22Rv1 (cell line): ENCODE data around the gene RCN2.

Experiments
- ZFX ChIP-seq: fragments of 450-650 bp; IDR thresholded peaks from 2 replicates; pipeline ENCODE4 v1.6.1; 2017; ENCODE audit warnings: antibody characterized with exemption, borderline replicate concordance
- TF ChIP-seq, protein P1 (sequence below): fragments of 450-650 bp; IDR thresholded peaks from 2 replicates; pipeline ENCODE4 v1.5.1; 2017; ENCODE audit warnings: mild to moderate bottlenecking

DNA sequence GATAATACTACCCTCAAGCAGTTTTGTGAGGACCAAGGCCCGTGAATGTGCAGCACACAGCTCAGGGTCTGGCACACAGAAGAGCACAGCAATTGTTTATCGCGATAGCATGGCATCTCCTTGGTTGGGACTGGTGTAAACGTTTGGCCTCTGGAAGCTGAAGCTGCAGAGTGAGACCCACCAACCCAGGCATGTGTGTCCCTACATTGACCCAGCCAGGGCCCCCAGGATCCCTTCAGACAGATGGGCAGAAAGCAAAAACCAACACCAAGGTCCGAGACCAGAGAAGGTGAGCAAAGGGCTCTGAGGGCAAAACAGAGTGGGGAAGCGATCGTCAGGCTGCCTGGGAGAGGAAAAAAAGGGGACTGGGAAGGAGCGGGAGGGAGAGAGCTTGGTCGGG, 50.8 kb downstream of the RCN2 start:
- TF ChIP-seq, protein P1, sequence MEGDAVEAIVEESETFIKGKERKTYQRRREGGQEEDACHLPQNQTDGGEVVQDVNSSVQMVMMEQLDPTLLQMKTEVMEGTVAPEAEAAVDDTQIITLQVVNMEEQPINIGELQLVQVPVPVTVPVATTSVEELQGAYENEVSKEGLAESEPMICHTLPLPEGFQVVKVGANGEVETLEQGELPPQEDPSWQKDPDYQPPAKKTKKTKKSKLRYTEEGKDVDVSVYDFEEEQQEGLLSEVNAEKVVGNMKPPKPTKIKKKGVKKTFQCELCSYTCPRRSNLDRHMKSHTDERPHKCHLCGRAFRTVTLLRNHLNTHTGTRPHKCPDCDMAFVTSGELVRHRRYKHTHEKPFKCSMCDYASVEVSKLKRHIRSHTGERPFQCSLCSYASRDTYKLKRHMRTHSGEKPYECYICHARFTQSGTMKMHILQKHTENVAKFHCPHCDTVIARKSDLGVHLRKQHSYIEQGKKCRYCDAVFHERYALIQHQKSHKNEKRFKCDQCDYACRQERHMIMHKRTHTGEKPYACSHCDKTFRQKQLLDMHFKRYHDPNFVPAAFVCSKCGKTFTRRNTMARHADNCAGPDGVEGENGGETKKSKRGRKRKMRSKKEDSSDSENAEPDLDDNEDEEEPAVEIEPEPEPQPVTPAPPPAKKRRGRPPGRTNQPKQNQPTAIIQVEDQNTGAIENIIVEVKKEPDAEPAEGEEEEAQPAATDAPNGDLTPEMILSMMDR = no peak
- no peak for TF ChIP-seq ZFX
